H1 (cell line): Measurements from ENCODE around the gene KIF22. TPM values are rescaled to one million over a fixed set of nuclear protein-coding genes. Genes with fewer than 3 reads are reported as not detected.

Source experiments
- CTCF ChIA-PET: fragments of 300-600 bp; sonication (Branson Sonifier 250); formaldehyde crosslinking; loops from one replicate; lab custom pipeline; 2021; ENCODE audit not compliant: partially characterized antibody; lab: Charles Lee
- POLR2A ChIA-PET: fragments of 300-600 bp; sonication (Branson Sonifier 250); formaldehyde crosslinking; loops from one replicate; lab custom pipeline; 2021; ENCODE audit warnings: inconsistent platforms; ENCODE audit not compliant: partially characterized antibody; lab: Charles Lee
- DNase-seq, 2 experiments: peaks; one replicate each; pipeline versions ENCODE4 v3.0.0 to v3.0.0-alpha.2; 2010 to 2022; ENCODE audit warnings: low spot score in 2 of 2, low read depth in 1 of 2, mixed read lengths in 1 of 2
- FAIRE-seq: peaks from 2 replicates; lab custom pipeline; 2011; peaks lifted over from hg19 to GRCh38; lab: Jason Lieb, UNC
- H2AFZ ChIP-seq: 2 replicates; pipeline ENCODE4 v1.8.1; 2012; ENCODE audit warnings: low read length, inconsistent platforms
- H2AK5ac ChIP-seq: 2 replicates; pipeline ENCODE4 v1.6.1; 2013; ENCODE audit warnings: low read depth, low read length
- H2BK120ac ChIP-seq: replicated peaks from 2 replicates; pipeline ENCODE3; 2013; ENCODE audit warnings: low read depth, low read length, inconsistent platforms
- H2BK12ac ChIP-seq: 2 replicates; pipeline ENCODE4 v1.6.1; 2013; ENCODE audit warnings: low read depth, low read length
- H2BK15ac ChIP-seq: 2 replicates; pipeline ENCODE4 v1.6.1; 2013; ENCODE audit warnings: low read length
- H2BK20ac ChIP-seq: 2 replicates; pipeline ENCODE4 v1.6.1; 2013; ENCODE audit warnings: low read length
- H2BK5ac ChIP-seq: 2 replicates; pipeline ENCODE4 v1.6.1; 2013; ENCODE audit warnings: low read depth, low read length
- H3K14ac ChIP-seq: 2 replicates; pipeline ENCODE4 v1.6.1; 2013; ENCODE audit warnings: inconsistent platforms; ENCODE audit not compliant: insufficient read length
- H3K18ac ChIP-seq: 2 replicates; pipeline ENCODE4 v1.6.1; 2013; ENCODE audit warnings: low read length; ENCODE audit errors: extremely low read depth
- H3K23ac ChIP-seq: 2 replicates; pipeline ENCODE4 v1.6.1; 2013; ENCODE audit warnings: inconsistent platforms; ENCODE audit not compliant: insufficient read length
- H3K23me2 ChIP-seq: 2 replicates; pipeline ENCODE4 v1.6.1; 2013; ENCODE audit warnings: low read depth, low read length
- H3K27ac ChIP-seq: 2 replicates; pipeline ENCODE4 v1.6.1; 2011; ENCODE audit warnings: low read depth, low read length, inconsistent platforms
- H3K27me3 ChIP-seq, 4 experiments: replicated peaks in 1 of 4; 1 replicate in 1 of 4; 2 replicates in 3 of 4; pipeline versions ENCODE4 v1.6.1 to v1.8.1; 2011 to 2013; ENCODE audit warnings: low read length in 3 of 4, mild to moderate bottlenecking in 3 of 4, inconsistent platforms in 2 of 4, mixed read lengths in 2 of 4, moderate library complexity in 1 of 4; ENCODE audit not compliant: control insufficient read depth in 3 of 4, insufficient read depth in 3 of 4; ENCODE audit errors: extremely low read depth in 1 of 4
- H3K36me3 ChIP-seq, 4 experiments: 2 replicates each; pipeline versions ENCODE4 v1.6.1 to v1.8.1; 2011 to 2013; ENCODE audit warnings: mild to moderate bottlenecking in 4 of 4, low read length in 3 of 4, moderate library complexity in 2 of 4, control low read depth in 1 of 4, inconsistent platforms in 1 of 4; ENCODE audit not compliant: insufficient read depth in 4 of 4, control insufficient read depth in 2 of 4
- H3K4ac ChIP-seq: replicated peaks from 2 replicates; pipeline ENCODE3; 2013; ENCODE audit warnings: low read length, low read depth, mixed read lengths, inconsistent platforms; ENCODE audit not compliant: insufficient read length
- H3K4me1 ChIP-seq, 4 experiments: replicated peaks in 1 of 4; 1 replicate in 1 of 4; 2 replicates in 3 of 4; pipeline versions ENCODE4 v1.6.1 to v1.8.1; 2011 to 2013; ENCODE audit warnings: low read length in 3 of 4, inconsistent platforms in 2 of 4, mixed read lengths in 1 of 4; ENCODE audit not compliant: insufficient read depth in 4 of 4, control insufficient read depth in 3 of 4
- H3K4me2 ChIP-seq, 2 experiments: 2 replicates each; pipeline versions ENCODE4 v1.6.1 to v1.8.1; 2011 to 2013; ENCODE audit warnings: low read depth in 2 of 2, low read length in 2 of 2, control low read depth in 1 of 2, inconsistent platforms in 1 of 2, mild to moderate bottlenecking in 1 of 2; ENCODE audit not compliant: insufficient read depth in 1 of 2
- H3K4me3 ChIP-seq, 4 experiments: fragments of 200-600, 300-600 bp in 1 of 4; sonication (generic), shearing (Covaris generic), sonication (Bioruptor Twin) in 1 of 4; 2 replicates each; pipeline versions ENCODE4 v1.5.1 to v1.8.1; 2011 to 2016; ENCODE audit warnings: low read length in 4 of 4, low read depth in 3 of 4, control low read depth in 2 of 4, inconsistent platforms in 2 of 4, mild to moderate bottlenecking in 2 of 4, mixed read lengths in 1 of 4, moderate library complexity in 1 of 4; ENCODE audit not compliant: insufficient read depth in 2 of 4; ENCODE audit errors: extremely low read depth in 1 of 4
- H3K56ac ChIP-seq: replicated peaks from 2 replicates; pipeline ENCODE3; 2013; ENCODE audit warnings: low read depth, mild to moderate bottlenecking, mixed read lengths, low read length, inconsistent platforms; ENCODE audit not compliant: insufficient read length
- H3K79me1 ChIP-seq: 2 replicates; pipeline ENCODE4 v1.6.1; 2013; ENCODE audit warnings: low read depth, low read length, control low read depth
- H3K79me2 ChIP-seq, 2 experiments: 2 replicates each; pipeline versions ENCODE4 v1.6.1 to v1.8.1; 2012 to 2013; ENCODE audit warnings: low read length in 2 of 2, mild to moderate bottlenecking in 2 of 2, inconsistent platforms in 1 of 2; ENCODE audit not compliant: insufficient read depth in 2 of 2, control insufficient read depth in 1 of 2
- H3K9ac ChIP-seq, 4 experiments: replicated peaks in 1 of 4; 1 replicate in 1 of 4; 2 replicates in 3 of 4; pipeline versions ENCODE4 v1.6.1 to v1.8.1; 2011 to 2013; ENCODE audit warnings: low read depth in 3 of 4, low read length in 3 of 4, control low read depth in 2 of 4, mild to moderate bottlenecking in 2 of 4, moderate library complexity in 2 of 4, inconsistent platforms in 1 of 4; ENCODE audit errors: extremely low read depth in 1 of 4
- H3K9me3 ChIP-seq, 2 experiments: 2 replicates each; pipeline versions ENCODE4 v1.6.1 to v1.8.1; 2012 to 2013; ENCODE audit warnings: mild to moderate bottlenecking in 2 of 2, moderate library complexity in 2 of 2, control low read depth in 1 of 2, inconsistent platforms in 1 of 2, low read depth in 1 of 2, low read length in 1 of 2, mixed read lengths in 1 of 2; ENCODE audit not compliant: insufficient read depth in 2 of 2
- H4K20me1 ChIP-seq, 2 experiments: replicated peaks in 1 of 2; 2 replicates each; pipeline versions ENCODE3 to v1.8.1; 2011 to 2013; ENCODE audit warnings: inconsistent platforms in 2 of 2, low read length in 2 of 2, mild to moderate bottlenecking in 1 of 2; ENCODE audit not compliant: insufficient read depth in 2 of 2, control insufficient read depth in 1 of 2
- H4K5ac ChIP-seq: 2 replicates; pipeline ENCODE4 v1.6.1; 2013; ENCODE audit warnings: low read length, low read depth, mixed read lengths, inconsistent platforms; ENCODE audit not compliant: insufficient read length
- H4K8ac ChIP-seq: 2 replicates; pipeline ENCODE4 v1.8.0; 2013; ENCODE audit warnings: mild to moderate bottlenecking, moderate library complexity, low read length, inconsistent platforms; ENCODE audit not compliant: insufficient read depth; ENCODE audit errors: extremely low read depth
- H4K91ac ChIP-seq: replicated peaks from 2 replicates; pipeline ENCODE3; 2013; ENCODE audit warnings: low read length, mixed read lengths, inconsistent platforms; ENCODE audit not compliant: insufficient read length
- WGBS, 2 experiments: shearing (Covaris generic) in 1 of 2; methylation state at CpG; one replicate each; pipeline versions ENCODE4 v1.1.6 to v1.1.7; 2013 to 2015; ENCODE audit warnings: low lambda C conversion rate in 2 of 2, mixed read lengths in 2 of 2, inconsistent platforms in 1 of 2, low coverage in 1 of 2, missing lambda C conversion rate in 1 of 2; ENCODE audit not compliant: insufficient replicate concordance in 2 of 2, insufficient coverage in 1 of 2, insufficient read length in 1 of 2; ENCODE audit errors: extremely low coverage in 1 of 2, missing lambda C conversion rate in 1 of 2; 5-methylcytosine and 5-hydroxymethylcytosine counted together
- polyA plus RNA-seq, 7 experiments: library from polyadenylated mRNA; depleted of rRNA in 3 of 7; stranded (reverse) in 5 of 7; unstranded in 2 of 7; fragments of >200 nt in 5 of 7; fragments of 200-250 nt in 2 of 7; gene quantifications; 1 replicate in 5 of 7; 2 replicates in 1 of 7; 4 replicates in 1 of 7; pipeline versions ENCODE4 v1.2.1 to v1.2.3, GENCODE V29; 2011 to 2013; ENCODE audit warnings: missing spikeins in 2 of 7, mixed read lengths in 2 of 7
- total RNA-seq: library from RNA; stranded (reverse); fragmentation: NEBNext Ultra II Directional; extraction: Animal tissue kit (Norgen Biotek cat#: 25700); gene quantifications from 2 replicates; pipeline ENCODE4 v1.2.1, GENCODE V29; 2021
- TF ChIP-seq, protein P1 (sequence below), 3 experiments: IDR thresholded peaks; 1 replicate in 2 of 3; 2 replicates in 1 of 3; pipeline versions ENCODE4 v1.5.1 to v1.6.1; 2011; ENCODE audit warnings: low read length in 3 of 3, mild to moderate bottlenecking in 3 of 3, inconsistent platforms in 2 of 3, low read depth in 1 of 3, moderate library complexity in 1 of 3; ENCODE audit not compliant: insufficient read depth in 1 of 3; ENCODE audit errors: control extremely low read depth in 1 of 3

The KIF22 gene
- total and polyA plus RNA-seq, 2 of the 8 experiments (the other 6 are each of a cell fraction or from before 2014, with no cell fraction given), result 139 to 142 TPM

DNA sequence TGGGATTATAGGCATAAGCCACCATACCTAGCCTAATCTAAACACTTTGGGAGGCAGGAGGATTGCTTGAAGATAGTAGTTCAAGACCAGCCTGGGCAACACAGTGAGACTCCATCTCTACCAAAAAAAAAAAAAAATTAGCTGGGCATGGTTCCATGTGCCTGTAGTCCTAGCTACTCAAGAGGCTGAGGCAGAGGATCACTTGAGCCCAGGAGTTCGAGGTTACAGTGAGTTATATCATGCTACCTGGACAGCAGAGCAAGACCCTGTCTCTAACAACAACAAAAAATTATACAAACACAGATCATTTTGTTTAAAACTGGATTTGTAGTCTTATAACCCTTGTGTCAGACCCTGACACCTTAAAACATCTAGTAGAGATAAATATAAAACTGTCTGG lies 37.0 kb upstream of the KIF22 start:
- Histone ChIP-seq H3K4me1 (no peaks in the 10 kb centered on the region), H3K4me2 (no peak overlapping the region), H3K23ac (no peak overlapping the region), H3K14ac (no peak overlapping the region), H3K79me2 (no peaks in the 10 kb centered on the region), H2BK20ac (no peak overlapping the region), H3K36me3 (peaks cover 0 to 2% (median 0%) of the 10 kb centered on the region in 4 experiments; a peak in 1 of 8 replicates), H3K9ac (no peak overlapping the region), H3K18ac (no peak overlapping the region), H3K9me3 (peaks cover 1 to 2% of the 10 kb centered on the region in 2 experiments; a peak in 2 of 4 replicates), H3K23me2 (no peaks in the 10 kb centered on the region), H4K5ac (no peak overlapping the region), H2BK120ac (no peak overlapping the region), H2BK15ac (no peak overlapping the region), H4K20me1 (no peaks in the 10 kb centered on the region), H4K91ac (no peak overlapping the region), H3K4ac (no peak overlapping the region), H2BK5ac (no peak overlapping the region), H4K8ac (no peak overlapping the region), H2AFZ (no peak overlapping the region), H3K79me1 (no peaks in the 10 kb centered on the region), H2AK5ac (no peak overlapping the region), H3K4me3 (no peak overlapping the region), H3K27ac (no peak overlapping the region), H2BK12ac (no peak overlapping the region), H3K56ac (no peak overlapping the region), H3K27me3 (no peaks in the 10 kb centered on the region)
- 81% methylated on average over 1 of the region's 1 CpG; no CpG with 5 or more reads in 1 of the 2 experiments for WGBS, 2 experiments
- ChIA-PET CTCF (interaction anchor here (0.6 to 7.0 kb wide), 4 partner anchors 24 to 67 kb away, joined by 3 to 29 read pairs (median 4); no protein-coding TSS in a partner anchor), POLR2A (interaction anchor here (1.0 to 3.6 kb wide), 5 partner anchors 11 to 17 kb away, joined by 3 to 17 read pairs (median 5); no protein-coding TSS in a partner anchor)
- DNase-seq (no peak), FAIRE-seq (no peak)
- TF ChIP-seq, protein P1, sequence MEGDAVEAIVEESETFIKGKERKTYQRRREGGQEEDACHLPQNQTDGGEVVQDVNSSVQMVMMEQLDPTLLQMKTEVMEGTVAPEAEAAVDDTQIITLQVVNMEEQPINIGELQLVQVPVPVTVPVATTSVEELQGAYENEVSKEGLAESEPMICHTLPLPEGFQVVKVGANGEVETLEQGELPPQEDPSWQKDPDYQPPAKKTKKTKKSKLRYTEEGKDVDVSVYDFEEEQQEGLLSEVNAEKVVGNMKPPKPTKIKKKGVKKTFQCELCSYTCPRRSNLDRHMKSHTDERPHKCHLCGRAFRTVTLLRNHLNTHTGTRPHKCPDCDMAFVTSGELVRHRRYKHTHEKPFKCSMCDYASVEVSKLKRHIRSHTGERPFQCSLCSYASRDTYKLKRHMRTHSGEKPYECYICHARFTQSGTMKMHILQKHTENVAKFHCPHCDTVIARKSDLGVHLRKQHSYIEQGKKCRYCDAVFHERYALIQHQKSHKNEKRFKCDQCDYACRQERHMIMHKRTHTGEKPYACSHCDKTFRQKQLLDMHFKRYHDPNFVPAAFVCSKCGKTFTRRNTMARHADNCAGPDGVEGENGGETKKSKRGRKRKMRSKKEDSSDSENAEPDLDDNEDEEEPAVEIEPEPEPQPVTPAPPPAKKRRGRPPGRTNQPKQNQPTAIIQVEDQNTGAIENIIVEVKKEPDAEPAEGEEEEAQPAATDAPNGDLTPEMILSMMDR (IDR thresholded peaks at IDR 0.05; ENCODE audit: control extremely low read depth in 1 of 3, insufficient read depth in 1 of 3, low read depth in 1 of 3, low read length in 3 of 3), result no peak
